ENCODE measurements around the gene DNAJB8.

The DNAJB8 gene

GRCh38 chr3:128454310-128454618, 12.4 kb downstream of the DNAJB8 start:
- no peak overlapping the region for H3K4me2 ChIP-seq (ENCODE audit: insufficient read depth, low read length, poor library complexity, severe bottlenecking)
- H4K8ac ChIP-seq (ENCODE audit: low read depth, low read length), result no peak overlapping the region
- no peak overlapping the region for H4K91ac ChIP-seq (ENCODE audit: low read depth, low read length, poor library complexity)
- WGBS, 2 donors (ENCODE audit: extremely low coverage in 2 of 2, insufficient read length in 2 of 2, insufficient replicate concordance in 1 of 2), result no CpG with 5 or more reads among the region's 2 CpGs
- H3K27ac ChIP-seq (replicated peaks; ENCODE audit: low read length), result no peak overlapping the region
- H3K79me1 ChIP-seq (ENCODE audit: low read depth, low read length), result no peaks in the 10 kb centered on the region
- no peak overlapping the region for H2BK12ac ChIP-seq (ENCODE audit: low read length)
- H2BK15ac ChIP-seq (ENCODE audit: low read length), result no peak overlapping the region
- H3K23ac ChIP-seq (ENCODE audit: low read depth, low read length, poor library complexity), result no peak overlapping the region
- H3K4me3 ChIP-seq (ENCODE audit: low read length in 2 of 2), result no peak overlapping the region
- H2AFZ ChIP-seq (ENCODE audit: low read length), result no peak overlapping the region
- H3K9ac ChIP-seq (ENCODE audit: low read depth, low read length, poor library complexity), result no peak overlapping the region
- peaks cover 0 to 2% of the 10 kb centered on the region in 2 donors for H3K9me3 ChIP-seq (replicated peaks in 1 of 2; ENCODE audit: control insufficient read depth in 2 of 2, insufficient read depth in 1 of 2, low read depth in 1 of 2, low read length in 2 of 2)
- H2BK5ac ChIP-seq (ENCODE audit: low read length), result peak overlapping the region; percentile 40
- H3K14ac ChIP-seq (ENCODE audit: low read length), result no peak overlapping the region
- DNase-seq (ENCODE audit: low spot score), result no peak
- H2BK120ac ChIP-seq (ENCODE audit: low read depth, low read length), result no peak overlapping the region
- no peaks in the 10 kb centered on the region for H3K36me3 ChIP-seq (replicated peaks in 1 of 2; ENCODE audit: control insufficient read depth in 2 of 2, insufficient read depth in 2 of 2, low read length in 2 of 2)
- peak overlapping the region; percentile 24 for H3K4ac ChIP-seq (ENCODE audit: low read length)
- no peak overlapping the region for H2AK5ac ChIP-seq (ENCODE audit: low read depth, low read length)
- H3K18ac ChIP-seq (ENCODE audit: low read length), result peak overlapping the region; percentile 44
- peaks cover 0 to 7% of the 10 kb centered on the region in 2 donors for H3K4me1 ChIP-seq (ENCODE audit: control insufficient read depth in 2 of 2, insufficient read depth in 1 of 2, low read depth in 1 of 2, low read length in 2 of 2)
- peaks cover 0 to 91% (median 0%) of the 10 kb centered on the region in 3 experiments for H3K27me3 ChIP-seq (ENCODE audit: control insufficient read depth in 3 of 3, insufficient read depth in 3 of 3, low read depth in 1 of 3, low read length in 3 of 3)

GRCh38 chr3:128453501-128454309, 13.0 kb downstream of the DNAJB8 start:
- DNase-seq (ENCODE audit: low spot score), result no peak
- Histone ChIP-seq H3K4ac (ENCODE audit: low read length) (no peak overlapping the region), H3K27ac (replicated peaks; ENCODE audit: low read length) (no peak overlapping the region), H4K91ac (ENCODE audit: low read depth, low read length, poor library complexity) (no peak overlapping the region), H4K8ac (ENCODE audit: low read depth, low read length) (no peak overlapping the region), H2AK5ac (ENCODE audit: low read depth, low read length) (no peak overlapping the region), H2BK12ac (ENCODE audit: low read length) (no peak overlapping the region), H3K36me3 (replicated peaks in 1 of 2; ENCODE audit: control insufficient read depth in 2 of 2, insufficient read depth in 2 of 2, low read length in 2 of 2) (no peaks in the 10 kb centered on the region), H3K9ac (ENCODE audit: low read depth, low read length, poor library complexity) (no peak overlapping the region), H3K27me3 (ENCODE audit: control insufficient read depth in 3 of 3, insufficient read depth in 3 of 3, low read depth in 1 of 3, low read length in 3 of 3) (peaks cover 0 to 89% (median 0%) of the 10 kb centered on the region in 3 experiments), H2BK120ac (ENCODE audit: low read depth, low read length) (peak overlapping the region; percentile 37), H3K23ac (ENCODE audit: low read depth, low read length, poor library complexity) (peak overlapping the region; percentile 13), H3K4me3 (ENCODE audit: low read length in 2 of 2) (no peak overlapping the region), H3K79me1 (ENCODE audit: low read depth, low read length) (no peaks in the 10 kb centered on the region), H3K4me1 (ENCODE audit: control insufficient read depth in 2 of 2, insufficient read depth in 1 of 2, low read depth in 1 of 2, low read length in 2 of 2) (peaks cover 0 to 7% of the 10 kb centered on the region in 2 donors), H3K4me2 (ENCODE audit: insufficient read depth, low read length, poor library complexity, severe bottlenecking) (no peak overlapping the region), H3K9me3 (replicated peaks in 1 of 2; ENCODE audit: control insufficient read depth in 2 of 2, insufficient read depth in 1 of 2, low read depth in 1 of 2, low read length in 2 of 2) (peaks cover 0 to 2% of the 10 kb centered on the region in 2 donors), H2BK5ac (ENCODE audit: low read length) (peak overlapping the region; percentile 40), H2AFZ (ENCODE audit: low read length) (no peak overlapping the region), H3K14ac (ENCODE audit: low read length) (no peak overlapping the region), H2BK15ac (ENCODE audit: low read length) (no peak overlapping the region), H3K18ac (ENCODE audit: low read length) (peak overlapping the region; percentile 55)
- no CpG with 5 or more reads among the region's 21 CpGs for WGBS, 2 donors (ENCODE audit: extremely low coverage in 2 of 2, insufficient read length in 2 of 2, insufficient replicate concordance in 1 of 2)

DNA sequence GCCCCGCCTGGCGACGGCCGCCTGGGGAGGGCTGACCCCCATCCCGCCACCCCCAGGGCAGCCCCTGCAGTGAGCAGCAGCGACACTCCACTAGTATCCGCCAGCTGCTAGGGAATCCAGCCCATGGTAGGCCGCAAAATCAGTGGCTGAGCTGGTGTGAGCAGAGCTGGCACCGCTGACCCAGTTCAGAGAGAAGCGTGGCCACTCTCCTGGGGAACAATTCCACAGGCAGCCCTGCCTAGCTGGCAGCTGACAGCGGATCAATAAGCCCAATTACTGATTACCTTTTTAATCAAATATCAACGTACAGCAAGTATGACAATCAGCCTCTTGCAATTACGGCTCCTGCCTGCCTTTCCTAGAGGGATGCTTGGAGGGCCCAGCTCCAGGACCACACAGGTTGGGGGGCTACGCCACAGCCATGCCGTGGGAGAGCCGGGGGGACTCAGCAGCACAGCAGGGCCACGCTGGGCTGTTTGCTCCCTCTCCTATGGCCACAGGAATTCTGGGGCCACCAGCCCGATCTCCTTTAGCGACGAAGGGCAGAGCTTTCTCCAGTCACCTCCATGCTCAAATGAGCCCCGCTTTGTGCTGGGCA, 13.9 kb downstream of the DNAJB8 start:
- Histone ChIP-seq H2AFZ (ENCODE audit: low read length) (no peak overlapping the region), H3K23ac (ENCODE audit: low read depth, low read length, poor library complexity) (no peak overlapping the region), H3K36me3 (replicated peaks in 1 of 2; ENCODE audit: control insufficient read depth in 2 of 2, insufficient read depth in 2 of 2, low read length in 2 of 2) (no peaks in the 10 kb centered on the region), H3K4ac (ENCODE audit: low read length) (no peak overlapping the region), H2BK15ac (ENCODE audit: low read length) (no peak overlapping the region), H2BK12ac (ENCODE audit: low read length) (no peak overlapping the region), H3K4me1 (ENCODE audit: control insufficient read depth in 2 of 2, insufficient read depth in 1 of 2, low read depth in 1 of 2, low read length in 2 of 2) (peaks cover 0 to 7% of the 10 kb centered on the region in 2 donors), H2BK120ac (ENCODE audit: low read depth, low read length) (no peak overlapping the region), H3K18ac (ENCODE audit: low read length) (no peak overlapping the region), H3K9me3 (replicated peaks in 1 of 2; ENCODE audit: control insufficient read depth in 2 of 2, insufficient read depth in 1 of 2, low read depth in 1 of 2, low read length in 2 of 2) (peaks cover 0 to 2% of the 10 kb centered on the region in 2 donors), H3K4me2 (ENCODE audit: insufficient read depth, low read length, poor library complexity, severe bottlenecking) (no peak overlapping the region), H3K27ac (replicated peaks; ENCODE audit: low read length) (no peak overlapping the region), H2AK5ac (ENCODE audit: low read depth, low read length) (peak overlapping the region; percentile 32), H3K4me3 (ENCODE audit: low read length in 2 of 2) (no peak overlapping the region), H3K9ac (ENCODE audit: low read depth, low read length, poor library complexity) (no peak overlapping the region), H4K8ac (ENCODE audit: low read depth, low read length) (no peak overlapping the region), H2BK5ac (ENCODE audit: low read length) (no peak overlapping the region), H3K79me1 (ENCODE audit: low read depth, low read length) (no peaks in the 10 kb centered on the region), H3K27me3 (ENCODE audit: control insufficient read depth in 3 of 3, insufficient read depth in 3 of 3, low read depth in 1 of 3, low read length in 3 of 3) (peaks cover 0 to 85% (median 0%) of the 10 kb centered on the region in 3 experiments), H3K14ac (ENCODE audit: low read length) (no peak overlapping the region), H4K91ac (ENCODE audit: low read depth, low read length, poor library complexity) (no peak overlapping the region)
- DNase-seq (ENCODE audit: low spot score), result no peak
- WGBS, 2 donors (ENCODE audit: extremely low coverage in 2 of 2, insufficient read length in 2 of 2, insufficient replicate concordance in 1 of 2), result no CpG with 5 or more reads among the region's 21 CpGs

DNA sequence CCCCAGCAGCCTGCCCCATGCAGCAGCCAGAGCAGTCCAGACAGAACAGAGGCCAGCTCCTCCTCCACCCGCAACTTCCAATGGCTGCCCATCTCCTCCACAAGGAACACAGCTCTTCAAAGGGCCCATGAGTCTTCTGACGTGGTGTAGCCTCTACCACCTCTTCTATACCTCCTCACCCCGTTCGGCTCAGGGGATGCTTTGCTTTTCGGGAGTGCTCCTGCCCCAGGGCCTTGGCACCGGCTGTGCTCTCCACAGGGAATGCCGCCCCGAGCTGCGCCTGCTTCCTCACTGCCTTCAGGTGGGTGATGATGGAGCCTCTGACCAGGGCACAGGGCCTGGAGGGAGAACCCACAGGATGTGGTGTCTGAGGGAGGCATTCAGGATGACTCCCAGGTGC, 14.6 kb downstream of the DNAJB8 start:
- peak overlapping the region; percentile 69 for H2BK12ac ChIP-seq (ENCODE audit: low read length)
- no CpG with 5 or more reads among the region's 9 CpGs for WGBS, 2 donors (ENCODE audit: extremely low coverage in 2 of 2, insufficient read length in 2 of 2, insufficient replicate concordance in 1 of 2)
- H3K27me3 ChIP-seq (ENCODE audit: control insufficient read depth in 3 of 3, insufficient read depth in 3 of 3, low read depth in 1 of 3, low read length in 3 of 3), result peaks cover 0 to 86% (median 0%) of the 10 kb centered on the region in 3 experiments
- no peaks in the 10 kb centered on the region for H3K79me1 ChIP-seq (ENCODE audit: low read depth, low read length)
- no peak overlapping the region for H3K9ac ChIP-seq (ENCODE audit: low read depth, low read length, poor library complexity)
- H2AK5ac ChIP-seq (ENCODE audit: low read depth, low read length), result peak overlapping the region; percentile 32
- no peak overlapping the region for H3K4me2 ChIP-seq (ENCODE audit: insufficient read depth, low read length, poor library complexity, severe bottlenecking)
- H2BK15ac ChIP-seq (ENCODE audit: low read length), result no peak overlapping the region
- no peak overlapping the region for H3K18ac ChIP-seq (ENCODE audit: low read length)
- no peak overlapping the region for H2AFZ ChIP-seq (ENCODE audit: low read length)
- no peak overlapping the region for H4K8ac ChIP-seq (ENCODE audit: low read depth, low read length)
- no peak overlapping the region for H3K4ac ChIP-seq (ENCODE audit: low read length)
- peaks cover 0 to 5% of the 10 kb centered on the region in 2 donors for H3K4me1 ChIP-seq (ENCODE audit: control insufficient read depth in 2 of 2, insufficient read depth in 1 of 2, low read depth in 1 of 2, low read length in 2 of 2)
- no peak overlapping the region for H2BK5ac ChIP-seq (ENCODE audit: low read length)
- DNase-seq (ENCODE audit: low spot score), result no peak
- no peak overlapping the region for H3K4me3 ChIP-seq (ENCODE audit: low read length in 2 of 2)
- no peak overlapping the region for H2BK120ac ChIP-seq (ENCODE audit: low read depth, low read length)
- H3K27ac ChIP-seq (replicated peaks; ENCODE audit: low read length), result no peak overlapping the region
- H4K91ac ChIP-seq (ENCODE audit: low read depth, low read length, poor library complexity), result no peak overlapping the region
- peak overlapping the region; percentile 40 for H3K23ac ChIP-seq (ENCODE audit: low read depth, low read length, poor library complexity)
- H3K14ac ChIP-seq (ENCODE audit: low read length), result no peak overlapping the region
- peaks cover 0 to 2% of the 10 kb centered on the region in 2 donors for H3K9me3 ChIP-seq (replicated peaks in 1 of 2; ENCODE audit: control insufficient read depth in 2 of 2, insufficient read depth in 1 of 2, low read depth in 1 of 2, low read length in 2 of 2)
- no peaks in the 10 kb centered on the region for H3K36me3 ChIP-seq (replicated peaks in 1 of 2; ENCODE audit: control insufficient read depth in 2 of 2, insufficient read depth in 2 of 2, low read length in 2 of 2)
